Sigmoid colon (tissue), 7 donors: ENCODE results near the gene RXRA. TPM values are rescaled to one million over a fixed set of nuclear protein-coding genes. Genes with fewer than 3 reads are reported as not detected.

ENCODE experiments used
- DNase-seq: peaks from one replicate; pipeline ENCODE4 v3.0.0-alpha.2; 2019
- H3K27ac ChIP-seq, 4 donors: fragments of 200-600 bp; sonication (generic); one replicate each; pipeline ENCODE4 v1.5.1; 2016 to 2019; ENCODE audit warnings: mild to moderate bottlenecking in 1 of 4
- H3K27me3 ChIP-seq, 3 donors: fragments of 200-600 bp; sonication (generic); one replicate each; pipeline ENCODE4 v1.5.1; 2019; ENCODE audit warnings: mild to moderate bottlenecking in 1 of 3
- H3K36me3 ChIP-seq, 4 donors: fragments of 200-600 bp; sonication (generic); one replicate each; pipeline ENCODE4 v1.5.1; 2016 to 2019
- H3K4me1 ChIP-seq, 4 donors: fragments of 200-600 bp; sonication (generic); one replicate each; pipeline ENCODE4 v1.5.1; 2017 to 2019
- H3K4me3 ChIP-seq, 4 donors: fragments of 200-600 bp; sonication (generic); one replicate each; pipeline ENCODE4 v1.5.1; 2017 to 2019; ENCODE audit warnings: mild to moderate bottlenecking in 2 of 4, moderate library complexity in 1 of 4
- H3K9me3 ChIP-seq, 4 donors: fragments of 200-600 bp in 3 of 4; sonication (generic) in 3 of 4; one replicate each; pipeline versions ENCODE4 v1.5.1 to v1.6.1; 2013 to 2019
- CTCF ChIP-seq, 4 experiments: fragments of 450-650 bp in 3 of 4; fragments of 200-600 bp in 1 of 4; IDR thresholded peaks; one replicate each; pipeline ENCODE4 v1.5.1; 2016 to 2019; ENCODE audit warnings: antibody characterized with exemption in 4 of 4, mild to moderate bottlenecking in 3 of 4, moderate library complexity in 2 of 4
- EP300 ChIP-seq, 4 donors: sonication (generic); formaldehyde crosslinking; IDR thresholded peaks; one replicate each; pipeline ENCODE4 v1.6.1; 2017; ENCODE audit warnings: antibody characterized with exemption in 4 of 4
- POLR2A ChIP-seq, 2 donors: fragments of 450-650 bp; IDR thresholded peaks; one replicate each; pipeline ENCODE4 v1.6.1; 2016; ENCODE audit warnings: antibody characterized with exemption in 2 of 2, mild to moderate bottlenecking in 2 of 2, moderate library complexity in 2 of 2
- POLR2AphosphoS5 ChIP-seq, 4 donors: sonication (generic); formaldehyde crosslinking; IDR thresholded peaks; one replicate each; pipeline ENCODE4 v1.6.1; 2017; ENCODE audit warnings: antibody characterized with exemption in 4 of 4
- whole genome bisulfite sequencing, 2 donors: extraction: QIAGEN DNeasy Blood & Tissue Kit; methylation state at CpG; one replicate each; pipeline ENCODE4 v1.1.7; 2013; 5-methylcytosine and 5-hydroxymethylcytosine counted together
- intact Hi-C: fragments of 100-400 bp; cut with DNase I; formaldehyde crosslinking; loops from one replicate; pipeline ENCODE4 v1.15.1; 2023
- polyA plus RNA-seq, 3 donors: library from polyadenylated mRNA; stranded (reverse); fragments of 200-250 nt; gene quantifications; one replicate each; pipeline ENCODE4 v1.2.3, GENCODE V29; 2013
- total RNA-seq, 4 donors: library from RNA; depleted of rRNA; stranded (reverse); fragments of >200 nt; gene quantifications; one replicate each; pipeline ENCODE4 v1.1.0, GENCODE V29; 2016
- donor health status: healthy with polysubstance abuse.
- donor health status: Bipolar disorder and iron deficiency.
- donor health status: healthy.

Gene RXRA
- total and polyA plus RNA-seq, 7 donors = 26.7 to 50.8 (median 35.7) TPM

GRCh38 chr9:134370213-134370492 lies 43.9 kb downstream of the RXRA start:
- H3K27me3 ChIP-seq = no peaks in the 10 kb centered on the region
- H3K9me3 ChIP-seq = no peaks in the 10 kb centered on the region
- no peaks in the 10 kb centered on the region for H3K36me3 ChIP-seq
- TF ChIP-seq POLR2A (IDR thresholded peaks at IDR 0.05) (no peak), CTCF (IDR thresholded peaks at IDR 0.05) (no peak), EP300 (IDR thresholded peaks at IDR 0.05) (no peak), POLR2AphosphoS5 (IDR thresholded peaks at IDR 0.05) (no peak)
- no peak overlapping the region for H3K27ac ChIP-seq
- DNase-seq = no peak
- 91 to 92% methylated on average over 15 of the region's 15 CpGs for WGBS, 2 donors
- H3K4me1 ChIP-seq = peaks cover 0 to 90% (median 88%) of the 10 kb centered on the region in 4 donors
- intact Hi-C loops = no loop called here
- H3K4me3 ChIP-seq = no peak overlapping the region

- H3K27ac ChIP-seq = peak overlapping the region in 1 of 4 donors; percentile 93
- TF ChIP-seq CTCF (IDR thresholded peaks at IDR 0.05) = no peak
- no peak for TF ChIP-seq POLR2A (IDR thresholded peaks at IDR 0.05)
- no peak for TF ChIP-seq EP300 (IDR thresholded peaks at IDR 0.05)
- TF ChIP-seq POLR2AphosphoS5 (IDR thresholded peaks at IDR 0.05) = no peak
- DNase-seq = no peak
- WGBS, 2 donors = 93 to 94% methylated on average over 16 of the region's 16 CpGs
- intact Hi-C loops = no loop called here
- peaks cover 0 to 90% (median 88%) of the 10 kb centered on the region in 4 donors for H3K4me1 ChIP-seq
- no peaks in the 10 kb centered on the region for H3K36me3 ChIP-seq
- no peak overlapping the region for H3K4me3 ChIP-seq
- H3K9me3 ChIP-seq = no peaks in the 10 kb centered on the region
- H3K27me3 ChIP-seq = no peaks in the 10 kb centered on the region
Observed at GRCh38 chr9:134370638-134371037, 44.4 kb downstream of the RXRA start.

- no peak overlapping the region for H3K4me3 ChIP-seq
- peak overlapping the region in 3 of 4 donors; percentile 37 to 93 (median 88) for H3K27ac ChIP-seq
- no peaks in the 10 kb centered on the region for H3K9me3 ChIP-seq
- intact Hi-C loops = no loop called here
- WGBS, 2 donors = 83 to 87% methylated on average over 16 of the region's 16 CpGs
- peak; percentile 84 for DNase-seq
- no peaks in the 10 kb centered on the region for H3K36me3 ChIP-seq
- TF ChIP-seq EP300 (IDR thresholded peaks at IDR 0.05) (peak in 2 of 4 donors; percentile 31 to 62), POLR2AphosphoS5 (IDR thresholded peaks at IDR 0.05) (peak in 2 of 4 donors; percentile 26 to 44), CTCF (IDR thresholded peaks at IDR 0.05) (no peak)
- H3K4me1 ChIP-seq = peaks cover 0 to 90% (median 88%) of the 10 kb centered on the region in 4 donors
- no peaks in the 10 kb centered on the region for H3K27me3 ChIP-seq
Observed at GRCh38 chr9:134371731-134372130, 45.5 kb downstream of the RXRA start.

GRCh38 chr9:134372581-134373267 lies 46.5 kb downstream of the RXRA start:
- intact Hi-C loops = no loop called here
- WGBS, 2 donors = 57 to 75% methylated on average over 16 of the region's 16 CpGs
- H3K27me3 ChIP-seq = no peaks in the 10 kb centered on the region
- TF ChIP-seq CTCF (IDR thresholded peaks at IDR 0.05) (no peak), POLR2AphosphoS5 (IDR thresholded peaks at IDR 0.05) (no peak), POLR2A (IDR thresholded peaks at IDR 0.05) (no peak), EP300 (IDR thresholded peaks at IDR 0.05) (no peak)
- H3K36me3 ChIP-seq = no peaks in the 10 kb centered on the region
- no peak overlapping the region for H3K4me3 ChIP-seq
- H3K9me3 ChIP-seq = no peaks in the 10 kb centered on the region
- peak overlapping the region; percentile 32 to 93 (median 86) for H3K27ac ChIP-seq
- H3K4me1 ChIP-seq = peaks cover 0 to 90% (median 88%) of the 10 kb centered on the region in 4 donors
- DNase-seq = peak; percentile 87

- Histone ChIP-seq H3K27ac (peak overlapping the region; percentile 32 to 93 (median 86)), H3K27me3 (no peaks in the 10 kb centered on the region), H3K4me3 (no peak overlapping the region), H3K9me3 (no peaks in the 10 kb centered on the region), H3K36me3 (no peaks in the 10 kb centered on the region), H3K4me1 (peaks cover 0 to 90% (median 88%) of the 10 kb centered on the region in 4 donors)
- 37 to 72% methylated on average over 13 of the region's 13 CpGs for WGBS, 2 donors
- intact Hi-C loops = no loop called here
- no peak for DNase-seq
- TF ChIP-seq POLR2AphosphoS5 (IDR thresholded peaks at IDR 0.05) = no peak
- TF ChIP-seq CTCF (IDR thresholded peaks at IDR 0.05) = no peak
- no peak for TF ChIP-seq EP300 (IDR thresholded peaks at IDR 0.05)
- no peak for TF ChIP-seq POLR2A (IDR thresholded peaks at IDR 0.05)
Observed at GRCh38 chr9:134373269-134373668, 47.0 kb downstream of the RXRA start.
